Activated naive CD8-positive, alpha-beta T cell treated with anti-CD3 and anti-CD28 coated beads for 36 hours (primary cell): ENCODE results near the gene NDP. TPM values are rescaled to one million over a fixed set of nuclear protein-coding genes. Genes with fewer than 3 reads are reported as not detected.

Experiments used
- DNase-seq: peaks from one replicate; pipeline ENCODE4 v3.0.0; 2021
- H3K27ac Mint-ChIP-seq: one replicate; pipeline ENCODE4 v1.8.0; 2022; ENCODE audit warnings: mild to moderate bottlenecking, moderate library complexity, mixed read lengths
- H3K27me3 Mint-ChIP-seq: one replicate; pipeline ENCODE4 v1.8.0; 2022; ENCODE audit warnings: mild to moderate bottlenecking, mixed read lengths
- H3K36me3 Mint-ChIP-seq: one replicate; pipeline ENCODE4 v1.8.0; 2021; ENCODE audit warnings: mild to moderate bottlenecking, mixed read lengths
- H3K4me1 Mint-ChIP-seq: one replicate; pipeline ENCODE4 v1.8.0; 2021; ENCODE audit warnings: mixed read lengths
- H3K4me3 Mint-ChIP-seq: one replicate; pipeline ENCODE4 v1.8.0; 2022; ENCODE audit warnings: mild to moderate bottlenecking, moderate library complexity, mixed read lengths
- H3K9me3 Mint-ChIP-seq: one replicate; pipeline ENCODE4 v1.8.0; 2022; ENCODE audit warnings: mixed read lengths
- total RNA-seq, 2 experiments: library from RNA; stranded (reverse); gene quantifications; one replicate each; pipeline ENCODE4 v1.2.3, GENCODE V29; 2021

NDP gene
- total RNA-seq, result not detected

DNA sequence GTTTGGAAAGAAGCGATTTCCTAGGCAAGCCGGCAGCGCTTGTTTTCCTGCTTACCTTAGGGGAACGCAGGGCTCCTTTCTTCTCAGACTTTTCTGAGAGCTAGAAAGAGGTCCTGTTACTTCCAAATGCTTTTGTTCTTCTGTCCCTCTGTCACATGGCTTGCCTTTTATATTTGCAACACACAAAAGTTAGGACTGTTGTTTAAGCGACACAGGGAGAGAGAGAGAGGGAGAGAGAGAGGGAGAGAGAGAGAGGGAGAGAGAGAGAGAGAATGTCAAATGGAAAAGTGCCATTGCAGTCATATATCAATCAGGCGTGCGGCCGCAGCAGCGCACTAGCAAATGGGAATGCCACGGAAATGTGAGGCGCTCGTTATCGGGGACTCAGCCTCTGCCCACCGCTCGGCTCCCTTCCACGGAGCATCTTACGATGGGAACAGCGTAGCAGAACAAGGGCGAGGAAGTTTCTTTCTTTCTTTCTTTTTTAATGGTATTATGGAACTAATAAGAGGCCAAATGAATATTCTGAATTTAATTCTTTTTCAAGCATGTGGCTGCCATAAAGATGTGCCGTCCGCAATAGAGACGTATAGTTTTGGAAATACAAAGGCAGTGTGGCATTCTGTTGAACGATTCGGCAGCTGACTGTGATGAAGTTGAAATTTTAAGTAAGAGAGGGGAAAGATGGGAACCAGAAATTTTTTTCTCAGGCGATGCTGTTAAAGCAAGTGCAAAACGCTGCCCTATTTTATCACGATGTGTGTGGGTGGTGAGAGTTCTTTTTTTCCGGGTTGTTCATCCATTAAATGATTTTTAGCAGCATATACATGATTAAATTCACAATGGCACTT lies at the start of gene NDP:
Gene NDP, minus strand, starts transcription at position 142 of the 851 bp plus-strand sequence. CDS start 14,745 bp downstream, outside the sequence.
- Mint-ChIP-seq H3K27me3 (peaks cover 32% of the 10 kb centered on the region), H3K27ac (no peak within 1 kb of the TSS), H3K4me1 (peaks cover 6% of the 10 kb centered on the region), H3K4me3 (peak within 1 kb of the TSS; percentile 73), H3K9me3 (no peaks in the 10 kb centered on the region), H3K36me3 (peaks cover 3% of the 10 kb centered on the region)
- DNase-seq, result no peak

DNA sequence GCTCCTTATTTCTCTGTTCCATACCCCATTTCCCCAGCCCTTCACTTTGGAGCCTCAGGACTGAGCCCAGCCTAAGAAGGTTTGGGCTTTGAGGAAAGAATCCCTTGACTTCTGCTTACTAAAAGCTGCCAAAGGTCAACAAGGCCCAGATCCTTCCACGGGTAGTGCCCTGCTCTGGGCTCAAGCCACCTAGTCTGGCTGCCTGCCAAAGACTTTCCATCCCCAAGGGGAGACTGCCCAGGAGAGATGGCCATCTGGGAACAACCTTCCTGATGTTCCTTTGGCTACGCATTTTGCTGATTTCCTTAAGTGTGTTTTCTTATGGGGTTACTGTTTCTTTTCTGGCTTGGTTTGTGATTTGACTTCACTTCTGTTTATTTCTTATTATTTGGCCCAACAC lies 49.8 kb upstream of the NDP start:
- no peak for DNase-seq
- Mint-ChIP-seq H3K9me3 (no peaks in the 10 kb centered on the region), H3K27me3 (no peaks in the 10 kb centered on the region), H3K4me1 (no peaks in the 10 kb centered on the region), H3K4me3 (no peak overlapping the region), H3K27ac (no peak overlapping the region), H3K36me3 (no peaks in the 10 kb centered on the region)

DNA sequence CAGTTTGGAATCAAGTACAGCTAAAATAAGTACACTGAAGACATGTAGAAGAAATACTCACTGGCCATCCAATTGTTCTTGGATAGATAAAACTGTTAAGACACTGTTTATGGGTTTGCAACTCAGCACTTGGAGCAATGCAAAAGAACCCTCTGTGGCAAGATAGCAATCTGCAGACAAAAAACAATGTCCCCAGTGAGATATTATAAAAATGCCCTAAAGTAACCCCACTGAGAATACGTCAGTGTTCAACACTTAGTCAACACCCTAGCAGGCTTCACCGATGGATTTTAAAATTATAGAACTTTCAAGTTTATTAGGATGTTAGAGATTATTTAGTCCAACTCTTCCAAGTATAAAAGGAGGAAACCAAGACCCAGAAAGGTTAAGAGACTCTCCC lies 47.5 kb upstream of the NDP start:
- no peaks in the 10 kb centered on the region for H3K27me3 Mint-ChIP-seq
- no peak overlapping the region for H3K4me3 Mint-ChIP-seq
- H3K36me3 Mint-ChIP-seq, result no peaks in the 10 kb centered on the region
- H3K4me1 Mint-ChIP-seq, result no peaks in the 10 kb centered on the region
- no peak for DNase-seq
- no peaks in the 10 kb centered on the region for H3K9me3 Mint-ChIP-seq
- H3K27ac Mint-ChIP-seq, result no peak overlapping the region

DNA sequence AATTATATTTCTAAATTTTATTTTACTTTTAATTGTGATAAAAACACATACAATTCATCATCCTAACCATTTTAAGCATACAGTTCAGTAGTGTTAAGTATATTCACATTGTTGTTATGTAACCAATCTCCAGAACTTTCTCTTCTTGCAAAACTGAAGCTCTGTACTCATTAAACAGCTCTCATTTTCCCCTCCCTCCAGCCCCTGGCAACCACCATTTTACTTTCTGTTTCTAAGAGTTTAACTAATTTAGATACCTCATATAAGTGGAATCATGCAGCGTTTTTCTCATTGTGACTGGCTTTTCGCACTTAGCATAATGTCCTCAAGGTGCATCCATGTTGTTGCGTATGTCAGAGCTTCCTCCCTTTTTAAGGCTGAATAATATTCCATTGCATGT lies 46.7 kb upstream of the NDP start:
- H3K4me3 Mint-ChIP-seq, result no peak overlapping the region
- no peaks in the 10 kb centered on the region for H3K36me3 Mint-ChIP-seq
- H3K27me3 Mint-ChIP-seq, result no peaks in the 10 kb centered on the region
- no peak for DNase-seq
- H3K27ac Mint-ChIP-seq, result no peak overlapping the region
- no peaks in the 10 kb centered on the region for H3K9me3 Mint-ChIP-seq
- no peaks in the 10 kb centered on the region for H3K4me1 Mint-ChIP-seq

GRCh38 chrX:44017676-44018075 lies 44.5 kb upstream of the NDP start:
- no peak for DNase-seq
- Mint-ChIP-seq H3K9me3 (no peaks in the 10 kb centered on the region), H3K27me3 (no peaks in the 10 kb centered on the region), H3K36me3 (no peaks in the 10 kb centered on the region), H3K4me1 (peaks cover 2% of the 10 kb centered on the region), H3K27ac (no peak overlapping the region), H3K4me3 (no peak overlapping the region)

GRCh38 chrX:44016906-44017305 lies 43.7 kb upstream of the NDP start:
- no peak for DNase-seq
- H3K4me1 Mint-ChIP-seq, result peaks cover 4% of the 10 kb centered on the region
- no peaks in the 10 kb centered on the region for H3K27me3 Mint-ChIP-seq
- no peak overlapping the region for H3K4me3 Mint-ChIP-seq
- H3K27ac Mint-ChIP-seq, result no peak overlapping the region
- H3K9me3 Mint-ChIP-seq, result no peaks in the 10 kb centered on the region
- no peaks in the 10 kb centered on the region for H3K36me3 Mint-ChIP-seq

DNA sequence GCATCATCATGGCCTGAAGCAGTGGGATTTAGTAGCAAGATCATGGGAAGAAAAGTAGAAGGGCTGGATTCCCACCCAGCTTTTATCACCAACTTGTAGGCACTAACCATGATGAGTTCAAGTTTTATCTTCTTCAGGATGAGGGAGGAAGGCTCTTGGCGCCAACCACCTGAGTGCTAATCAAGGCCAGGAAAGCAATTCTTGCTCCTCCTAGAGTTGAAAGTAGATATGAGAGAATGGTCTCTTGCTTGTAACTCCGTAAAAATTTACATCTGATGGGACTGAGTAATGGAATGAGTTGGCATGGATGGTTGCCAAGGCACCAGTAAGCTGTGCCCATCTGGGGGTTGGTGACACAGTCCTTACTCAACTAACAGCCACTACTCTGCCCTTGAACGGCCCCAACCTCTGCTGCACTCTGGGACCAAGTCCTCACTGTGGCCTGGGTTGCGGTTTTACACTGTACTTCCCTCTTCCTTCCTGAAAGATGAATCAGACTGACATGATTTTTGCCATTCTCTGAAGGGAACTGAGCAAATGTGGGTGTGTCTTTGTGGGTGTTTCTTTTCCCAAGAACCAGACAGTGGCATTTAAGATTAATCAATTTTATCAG lies 39.4 kb upstream of the NDP start:
- Mint-ChIP-seq H3K4me1 (peaks cover 4% of the 10 kb centered on the region), H3K27me3 (no peaks in the 10 kb centered on the region), H3K27ac (no peak overlapping the region), H3K4me3 (no peak overlapping the region), H3K9me3 (no peaks in the 10 kb centered on the region), H3K36me3 (no peaks in the 10 kb centered on the region)
- DNase-seq, result peak; percentile 37

GRCh38 chrX:44011506-44011905 lies 38.3 kb upstream of the NDP start:
- H3K4me1 Mint-ChIP-seq, result peaks cover 4% of the 10 kb centered on the region
- H3K36me3 Mint-ChIP-seq, result no peaks in the 10 kb centered on the region
- no peak for DNase-seq
- no peaks in the 10 kb centered on the region for H3K27me3 Mint-ChIP-seq
- no peaks in the 10 kb centered on the region for H3K9me3 Mint-ChIP-seq
- H3K27ac Mint-ChIP-seq, result no peak overlapping the region
- no peak overlapping the region for H3K4me3 Mint-ChIP-seq

- H3K4me3 Mint-ChIP-seq, result no peak overlapping the region
- H3K36me3 Mint-ChIP-seq, result no peaks in the 10 kb centered on the region
- H3K9me3 Mint-ChIP-seq, result no peaks in the 10 kb centered on the region
- no peak for DNase-seq
- H3K27ac Mint-ChIP-seq, result no peak overlapping the region
- H3K4me1 Mint-ChIP-seq, result peaks cover 4% of the 10 kb centered on the region
- H3K27me3 Mint-ChIP-seq, result no peaks in the 10 kb centered on the region
These were observed 37.4 kb upstream of the NDP start for GRCh38 chrX:44010626-44011025.

GRCh38 chrX:44006081-44006480 lies 32.9 kb upstream of the NDP start:
- no peaks in the 10 kb centered on the region for H3K27me3 Mint-ChIP-seq
- no peaks in the 10 kb centered on the region for H3K4me1 Mint-ChIP-seq
- no peak overlapping the region for H3K4me3 Mint-ChIP-seq
- H3K27ac Mint-ChIP-seq, result no peak overlapping the region
- H3K36me3 Mint-ChIP-seq, result no peaks in the 10 kb centered on the region
- no peaks in the 10 kb centered on the region for H3K9me3 Mint-ChIP-seq
- DNase-seq, result no peak

- no peak overlapping the region for H3K4me3 Mint-ChIP-seq
- H3K9me3 Mint-ChIP-seq, result no peaks in the 10 kb centered on the region
- no peaks in the 10 kb centered on the region for H3K36me3 Mint-ChIP-seq
- no peak overlapping the region for H3K27ac Mint-ChIP-seq
- no peaks in the 10 kb centered on the region for H3K4me1 Mint-ChIP-seq
- H3K27me3 Mint-ChIP-seq, result no peaks in the 10 kb centered on the region
- DNase-seq, result no peak
These were observed 30.8 kb upstream of the NDP start for GRCh38 chrX:44003975-44004374.

DNA sequence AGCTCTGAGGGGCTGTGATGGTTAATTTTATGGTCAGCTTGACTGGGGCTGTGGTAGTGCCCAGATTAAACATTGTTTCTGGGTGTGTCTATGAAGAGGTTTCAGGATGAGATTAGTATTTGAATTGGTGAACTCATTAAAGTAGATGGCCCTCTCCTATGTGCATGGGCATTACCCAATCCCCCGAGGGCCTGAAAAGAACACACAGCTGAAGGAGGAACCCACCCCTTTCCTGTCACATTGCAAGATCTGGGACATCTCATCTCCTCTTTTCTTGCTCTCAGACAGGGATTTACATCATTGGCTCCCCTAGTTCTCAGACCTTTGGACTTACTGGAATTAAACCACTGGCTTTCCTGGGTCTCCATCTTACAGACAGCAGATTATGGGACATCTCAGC lies 29.4 kb upstream of the NDP start:
- Mint-ChIP-seq H3K4me3 (no peak overlapping the region), H3K27me3 (no peaks in the 10 kb centered on the region), H3K27ac (no peak overlapping the region)

GRCh38 chrX:43998374-43998773 lies 25.2 kb upstream of the NDP start:
- DNase-seq, result no peak
- H3K4me1 Mint-ChIP-seq, result no peaks in the 10 kb centered on the region
- no peaks in the 10 kb centered on the region for H3K9me3 Mint-ChIP-seq

More for the DNA sequence above, 29.4 kb upstream of the NDP start:
- DNase-seq, result no peak
- Mint-ChIP-seq H3K9me3 (no peaks in the 10 kb centered on the region), H3K4me1 (no peaks in the 10 kb centered on the region), H3K36me3 (no peaks in the 10 kb centered on the region)

GRCh38 chrX:43996491-43996890 lies 23.3 kb upstream of the NDP start:
- no peaks in the 10 kb centered on the region for H3K27me3 Mint-ChIP-seq
- no peak overlapping the region for H3K27ac Mint-ChIP-seq
- DNase-seq, result no peak
- H3K4me1 Mint-ChIP-seq, result no peaks in the 10 kb centered on the region
- no peaks in the 10 kb centered on the region for H3K36me3 Mint-ChIP-seq
- no peak overlapping the region for H3K4me3 Mint-ChIP-seq
- no peaks in the 10 kb centered on the region for H3K9me3 Mint-ChIP-seq

More at GRCh38 chrX:43998374-43998773, 25.2 kb upstream of the NDP start:
- H3K4me3 Mint-ChIP-seq, result no peak overlapping the region
- H3K36me3 Mint-ChIP-seq, result no peaks in the 10 kb centered on the region
- no peak overlapping the region for H3K27ac Mint-ChIP-seq
- no peaks in the 10 kb centered on the region for H3K27me3 Mint-ChIP-seq

DNA sequence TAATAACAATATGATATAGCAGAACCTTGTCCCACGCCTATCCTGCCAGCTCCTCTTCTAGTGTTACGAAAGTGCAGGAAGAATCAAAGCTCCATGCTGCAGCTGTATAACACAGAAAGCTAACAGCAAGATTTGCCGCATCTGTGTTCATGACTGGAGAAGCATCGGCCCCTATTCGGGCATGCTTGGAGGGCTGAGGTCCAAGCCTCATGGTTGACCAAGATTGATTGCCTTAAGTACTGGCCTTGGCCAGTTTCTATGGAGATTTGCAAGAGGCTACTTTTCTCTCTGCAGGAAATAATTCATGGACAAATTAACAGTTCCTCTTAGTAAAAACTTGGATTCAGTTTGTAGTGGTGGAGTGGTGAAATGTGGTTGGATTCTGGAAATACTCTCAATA lies 12.9 kb upstream of the NDP start:
- Mint-ChIP-seq H3K27ac (no peak overlapping the region), H3K27me3 (no peaks in the 10 kb centered on the region), H3K4me1 (no peaks in the 10 kb centered on the region)

GRCh38 chrX:43985511-43985910 lies 12.3 kb upstream of the NDP start:
- no peaks in the 10 kb centered on the region for H3K36me3 Mint-ChIP-seq
- no peaks in the 10 kb centered on the region for H3K4me1 Mint-ChIP-seq
- H3K9me3 Mint-ChIP-seq, result no peaks in the 10 kb centered on the region
- no peaks in the 10 kb centered on the region for H3K27me3 Mint-ChIP-seq
- no peak overlapping the region for H3K27ac Mint-ChIP-seq
- DNase-seq, result no peak
- H3K4me3 Mint-ChIP-seq, result no peak overlapping the region

More for the DNA sequence above, 12.9 kb upstream of the NDP start:
- no peak for DNase-seq
- H3K4me3 Mint-ChIP-seq, result no peak overlapping the region
- H3K36me3 Mint-ChIP-seq, result no peaks in the 10 kb centered on the region
- H3K9me3 Mint-ChIP-seq, result no peaks in the 10 kb centered on the region
